ENCODE measurements around the gene IFRD1.

GRCh38 chr7:112495810-112496462 is 45.7 kb downstream of the IFRD1 start:
- no peak for TF ChIP-seq EP300 (IDR thresholded peaks at IDR 0.05)
- peak in 1 of 2 donors; percentile 29 for TF ChIP-seq POLR2AphosphoS5 (IDR thresholded peaks at IDR 0.05)
